ENCODE results near the gene PXT1. TPM values are rescaled to one million over a fixed set of nuclear protein-coding genes. Genes with fewer than 3 reads are reported as not detected.
"Not testable (repeated sequence)": the region's sequence is repeated elsewhere in the genome, so short reads cannot be mapped to it uniquely, and the experiment has no call there.

The PXT1 gene
- under 1 TPM in 2 of 3 donors, not detected in 1; 0.16 to 0.19 TPM for total RNA-seq

DNA sequence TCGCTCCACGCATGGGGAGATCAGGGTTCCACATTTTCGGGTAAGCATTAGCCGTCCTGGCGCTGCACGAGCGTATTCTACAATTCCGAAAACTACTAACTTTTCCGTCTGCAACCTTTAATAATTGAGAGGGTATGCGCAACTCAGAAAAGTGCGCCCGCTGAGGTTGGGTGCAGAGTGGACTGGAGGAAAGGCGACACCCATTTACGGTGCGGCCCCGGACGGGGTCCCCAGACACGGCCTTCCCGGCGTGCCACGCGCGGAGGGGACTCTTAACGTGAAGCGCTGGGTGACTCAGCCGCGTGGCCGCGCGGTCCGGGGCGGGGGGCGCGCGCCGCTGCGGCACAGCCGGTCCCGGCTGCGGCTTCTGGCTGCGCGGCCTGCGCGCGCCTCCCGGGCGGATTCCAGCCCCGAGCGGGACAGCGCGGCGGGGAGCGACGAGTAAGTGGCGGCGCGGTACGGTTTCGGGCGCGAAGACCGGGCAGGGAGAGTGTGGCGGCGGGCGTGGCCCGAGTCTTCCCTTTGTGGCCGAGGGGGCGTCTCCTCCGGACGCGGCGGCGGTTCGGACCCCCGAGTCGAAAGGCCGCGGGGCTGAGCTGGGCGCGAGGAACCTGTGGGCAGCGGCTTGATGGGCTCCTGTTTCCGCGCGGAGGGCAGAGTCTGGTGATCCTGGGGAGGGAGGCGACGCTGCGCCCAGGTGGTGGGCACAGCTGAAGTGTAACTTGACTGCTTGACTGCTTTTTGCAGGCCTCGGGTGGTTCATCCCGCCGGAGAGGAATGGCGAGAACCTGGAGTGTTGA is at the start of gene PXT1, which contains the start of gene KCTD20:
PXT1 (minus strand) TSS at position 184 of the 800 bp plus-strand sequence. CDS start 16,772 bp downstream, outside the sequence.
KCTD20 (plus strand) TSS at position 330 of the 800 bp plus-strand sequence. CDS start 27,098 bp downstream, outside the sequence.
- Mint-ChIP-seq H3K36me3 (ENCODE audit: insufficient read depth) (peaks cover 3% of the 10 kb centered on the region), H3K4me1 (ENCODE audit: low read depth) (peaks cover 43% of the 10 kb centered on the region), H3K9me3 (no peaks in the 10 kb centered on the region), H3K27me3 (ENCODE audit: low read depth) (no peaks in the 10 kb centered on the region), H3K4me3 (peak within 1 kb of the TSS; percentile 97)
- DNase-seq (peak; percentile 81), ATAC-seq (peak; percentile 83 to 85)

DNA sequence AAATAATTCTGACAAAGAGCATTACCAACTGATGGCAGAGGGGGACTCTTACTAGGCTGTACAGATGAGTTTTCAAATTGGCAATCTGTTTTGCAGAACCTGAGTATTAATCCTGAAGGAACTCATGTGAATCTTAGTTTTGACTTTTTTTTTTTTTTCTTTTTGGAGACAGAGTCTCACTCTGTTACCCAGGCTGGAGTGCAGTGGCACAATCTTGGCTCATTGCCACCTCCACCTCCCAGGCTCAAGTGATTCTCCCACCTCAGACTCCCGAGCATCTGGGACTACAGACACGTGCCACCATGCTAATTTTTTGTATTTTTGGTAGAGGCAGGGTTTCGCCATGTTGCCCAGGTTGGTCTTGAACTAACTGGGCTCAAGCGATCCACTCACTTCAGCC is 49.4 kb upstream of the PXT1 start:
- Mint-ChIP-seq H3K36me3 (ENCODE audit: insufficient read depth) (peaks cover 52% of the 10 kb centered on the region), H3K9me3 (no peaks in the 10 kb centered on the region), H3K4me1 (ENCODE audit: low read depth) (peaks cover 25% of the 10 kb centered on the region), H3K27me3 (ENCODE audit: low read depth) (no peaks in the 10 kb centered on the region), H3K4me3 (no peak overlapping the region)
- no peak for ATAC-seq
- no peak for DNase-seq

DNA sequence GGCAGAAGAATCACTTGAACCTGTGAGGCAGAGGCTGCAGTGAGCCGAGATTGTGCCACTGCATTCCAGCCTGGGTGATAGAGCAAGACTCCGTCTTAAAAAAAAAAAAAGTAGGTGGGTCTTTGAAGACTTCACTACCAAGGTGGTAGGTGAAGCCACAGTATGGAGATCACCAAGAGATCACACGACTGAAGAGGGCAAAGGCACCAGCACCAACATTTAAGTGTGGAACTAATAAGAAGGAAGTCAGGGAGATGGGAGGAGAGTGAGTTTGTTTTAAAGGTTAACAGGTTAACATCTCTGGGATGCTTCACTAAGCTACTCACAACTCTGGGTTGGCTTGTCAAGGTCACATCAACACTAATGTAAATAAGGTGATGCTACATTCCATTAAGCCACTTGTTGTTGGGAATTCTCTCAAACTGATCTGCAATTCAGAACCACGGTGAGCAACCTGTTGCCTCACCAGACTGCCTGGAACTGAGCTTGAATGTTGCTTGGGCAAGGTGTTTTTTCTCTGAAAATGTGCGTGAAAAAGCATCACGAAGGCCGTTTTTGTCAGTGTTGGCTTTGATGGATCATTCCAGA is 48.8 kb upstream of the PXT1 start:
- no peaks in the 10 kb centered on the region for H3K27me3 Mint-ChIP-seq (ENCODE audit: low read depth)
- DNase-seq, result no peak
- ATAC-seq, result no peak
- H3K36me3 Mint-ChIP-seq (ENCODE audit: insufficient read depth), result peaks cover 52% of the 10 kb centered on the region
- H3K4me1 Mint-ChIP-seq (ENCODE audit: low read depth), result peaks cover 25% of the 10 kb centered on the region
- no peaks in the 10 kb centered on the region for H3K9me3 Mint-ChIP-seq
- no peak overlapping the region for H3K4me3 Mint-ChIP-seq

- DNase-seq (no peak), ATAC-seq (no peak)
- no peaks in the 10 kb centered on the region for H3K27me3 Mint-ChIP-seq (ENCODE audit: low read depth)
- H3K36me3 Mint-ChIP-seq (ENCODE audit: insufficient read depth), result peaks cover 45% of the 10 kb centered on the region
- H3K4me1 Mint-ChIP-seq (ENCODE audit: low read depth), result peaks cover 15% of the 10 kb centered on the region
- no peaks in the 10 kb centered on the region for H3K9me3 Mint-ChIP-seq
- H3K4me3 Mint-ChIP-seq, result no peak overlapping the region
Observed at GRCh38 chr6:36489426-36489825, 46.8 kb upstream of the PXT1 start.

- H3K4me3 Mint-ChIP-seq, result no peak overlapping the region
- H3K36me3 Mint-ChIP-seq (ENCODE audit: insufficient read depth), result peaks cover 39% of the 10 kb centered on the region
- no peaks in the 10 kb centered on the region for H3K9me3 Mint-ChIP-seq
- H3K4me1 Mint-ChIP-seq (ENCODE audit: low read depth), result peaks cover 5% of the 10 kb centered on the region
- no peak for ATAC-seq
- DNase-seq, result no peak
- H3K27me3 Mint-ChIP-seq (ENCODE audit: low read depth), result no peaks in the 10 kb centered on the region
Observed at GRCh38 chr6:36488221-36488620, 45.6 kb upstream of the PXT1 start.

- Mint-ChIP-seq H3K4me1 (ENCODE audit: low read depth) (peaks cover 4% of the 10 kb centered on the region), H3K9me3 (no peaks in the 10 kb centered on the region), H3K4me3 (no peak overlapping the region), H3K36me3 (ENCODE audit: insufficient read depth) (peaks cover 38% of the 10 kb centered on the region), H3K27me3 (ENCODE audit: low read depth) (no peaks in the 10 kb centered on the region)
- DNase-seq (no peak), ATAC-seq (no peak)
Observed at GRCh38 chr6:36487698-36488097, 45.0 kb upstream of the PXT1 start.

- ATAC-seq (no peak), DNase-seq (no peak)
- H3K36me3 Mint-ChIP-seq (ENCODE audit: insufficient read depth), result peaks cover 42% of the 10 kb centered on the region
- no peaks in the 10 kb centered on the region for H3K9me3 Mint-ChIP-seq
- no peaks in the 10 kb centered on the region for H3K4me1 Mint-ChIP-seq (ENCODE audit: low read depth)
- H3K27me3 Mint-ChIP-seq (ENCODE audit: low read depth), result no peaks in the 10 kb centered on the region
- no peak overlapping the region for H3K4me3 Mint-ChIP-seq
Observed at GRCh38 chr6:36484736-36485135, 42.1 kb upstream of the PXT1 start.

DNA sequence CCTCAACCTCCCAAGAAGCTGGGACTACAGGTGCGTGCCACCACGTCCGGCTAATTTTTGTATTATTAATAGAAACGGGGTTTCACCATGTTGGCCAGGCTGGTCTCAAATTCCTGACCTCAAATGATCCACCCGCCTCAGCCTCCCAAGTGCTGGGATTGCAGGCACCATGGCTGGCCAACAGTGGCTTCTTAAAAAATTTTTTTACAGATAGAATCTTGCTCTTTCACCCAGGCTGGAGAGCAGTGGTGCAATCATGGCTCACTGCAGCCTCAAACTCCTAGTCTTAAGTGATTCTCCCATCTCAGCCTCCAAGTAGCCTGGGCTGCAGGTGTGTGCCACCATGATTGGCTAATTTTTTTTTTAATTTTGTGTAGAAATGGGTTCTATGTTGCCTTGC is 40.7 kb upstream of the PXT1 start:
- H3K9me3 Mint-ChIP-seq; H3K4me1 Mint-ChIP-seq (ENCODE audit: low read depth); ATAC-seq; DNase-seq; H3K27me3 Mint-ChIP-seq (ENCODE audit: low read depth); H3K4me3 Mint-ChIP-seq: not testable (repeated sequence)
- peaks cover 42% of the 10 kb centered on the region for H3K36me3 Mint-ChIP-seq (ENCODE audit: insufficient read depth)

DNA sequence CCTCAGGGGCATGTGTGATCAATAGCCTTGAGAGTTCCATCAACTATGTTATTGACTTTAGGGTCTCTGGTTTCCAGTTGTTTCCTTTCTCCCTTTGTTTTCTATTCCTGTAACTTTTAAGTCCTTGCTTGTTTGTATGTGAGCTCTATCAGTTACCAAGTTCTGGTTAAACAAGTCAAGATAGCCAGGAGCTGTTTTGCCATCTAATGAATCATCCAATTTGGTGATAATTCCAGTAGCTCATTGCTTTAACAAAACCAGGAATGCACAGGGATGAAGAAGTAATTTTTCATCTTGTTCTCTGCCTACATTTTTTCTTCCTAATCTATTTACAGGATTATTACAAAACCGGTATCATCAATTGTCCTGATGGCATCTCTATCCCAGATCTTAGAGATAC is 36.6 kb upstream of the PXT1 start:
- Mint-ChIP-seq H3K4me3 (no peak overlapping the region), H3K4me1 (ENCODE audit: low read depth) (peaks cover 7% of the 10 kb centered on the region), H3K9me3 (no peaks in the 10 kb centered on the region), H3K27me3 (ENCODE audit: low read depth) (no peaks in the 10 kb centered on the region), H3K36me3 (ENCODE audit: insufficient read depth) (peaks cover 34% of the 10 kb centered on the region)
- ATAC-seq, result no peak
- DNase-seq, result no peak

DNA sequence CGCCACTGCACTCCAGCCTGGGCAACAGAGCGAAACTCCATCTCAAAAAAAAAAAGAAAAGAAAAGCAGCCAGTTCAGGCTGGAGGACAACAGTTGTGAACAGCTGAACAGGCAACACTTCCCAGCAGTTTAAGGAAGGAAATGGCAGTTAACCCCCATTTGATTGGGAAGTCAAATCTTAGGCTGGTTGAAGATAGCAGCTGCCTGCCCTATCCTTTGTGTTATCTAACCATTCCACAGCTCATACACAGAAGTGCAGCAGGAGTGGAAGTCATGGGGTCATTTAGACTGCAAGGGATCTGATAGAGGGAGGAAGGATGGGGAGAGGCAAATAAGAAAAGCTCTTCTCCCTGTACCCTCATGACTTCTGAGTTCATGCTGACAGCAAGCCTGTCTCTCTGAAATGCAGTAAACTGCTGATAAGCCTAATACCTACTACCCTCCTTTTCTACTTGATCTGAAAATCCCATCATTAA is 35.4 kb upstream of the PXT1 start:
- no peak for DNase-seq
- no peak overlapping the region for H3K4me3 Mint-ChIP-seq
- H3K4me1 Mint-ChIP-seq (ENCODE audit: low read depth), result peaks cover 7% of the 10 kb centered on the region
- H3K36me3 Mint-ChIP-seq (ENCODE audit: insufficient read depth), result peaks cover 33% of the 10 kb centered on the region
- no peak for ATAC-seq
- no peaks in the 10 kb centered on the region for H3K27me3 Mint-ChIP-seq (ENCODE audit: low read depth)
- no peaks in the 10 kb centered on the region for H3K9me3 Mint-ChIP-seq

GRCh38 chr6:36469946-36470345 is 27.3 kb upstream of the PXT1 start:
- no peak overlapping the region for H3K4me3 Mint-ChIP-seq
- no peaks in the 10 kb centered on the region for H3K9me3 Mint-ChIP-seq
- DNase-seq (no peak), ATAC-seq (no peak)
- H3K27me3 Mint-ChIP-seq (ENCODE audit: low read depth), result no peaks in the 10 kb centered on the region
- H3K4me1 Mint-ChIP-seq (ENCODE audit: low read depth), result peaks cover 4% of the 10 kb centered on the region
- H3K36me3 Mint-ChIP-seq (ENCODE audit: insufficient read depth), result peaks cover 20% of the 10 kb centered on the region

GRCh38 chr6:36469148-36469661 is 26.6 kb upstream of the PXT1 start:
- no peak for DNase-seq
- H3K4me3 Mint-ChIP-seq, result no peak overlapping the region
- no peaks in the 10 kb centered on the region for H3K9me3 Mint-ChIP-seq
- no peaks in the 10 kb centered on the region for H3K27me3 Mint-ChIP-seq (ENCODE audit: low read depth)
- no peak for ATAC-seq
- H3K36me3 Mint-ChIP-seq (ENCODE audit: insufficient read depth), result peaks cover 19% of the 10 kb centered on the region
- H3K4me1 Mint-ChIP-seq (ENCODE audit: low read depth), result peaks cover 9% of the 10 kb centered on the region

- no peaks in the 10 kb centered on the region for H3K27me3 Mint-ChIP-seq (ENCODE audit: low read depth)
Observed at GRCh38 chr6:36467625-36468024, 25.0 kb upstream of the PXT1 start.

DNA sequence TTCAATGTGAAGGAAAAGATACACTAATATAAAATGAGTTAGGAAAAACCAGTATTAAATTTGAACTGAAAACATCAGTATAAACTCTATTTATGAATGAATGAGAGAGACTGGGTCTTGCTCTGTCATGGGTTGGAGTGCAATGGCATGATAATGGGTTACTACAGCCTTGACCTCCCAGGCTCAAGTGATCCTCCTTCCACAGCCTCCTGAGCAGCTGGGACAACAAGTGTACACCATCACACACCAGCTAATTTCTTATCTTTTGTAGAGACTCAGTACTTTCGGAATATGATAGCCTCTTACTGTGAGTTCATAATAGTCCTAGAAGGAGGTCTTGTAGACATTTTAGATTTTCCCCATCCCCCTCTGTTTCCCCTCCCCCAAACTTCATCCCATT is 21.6 kb upstream of the PXT1 start:
- DNase-seq, result no peak
- ATAC-seq, result no peak
- Mint-ChIP-seq H3K4me1 (ENCODE audit: low read depth) (peaks cover 32% of the 10 kb centered on the region), H3K36me3 (ENCODE audit: insufficient read depth) (peaks cover 20% of the 10 kb centered on the region), H3K27me3 (ENCODE audit: low read depth) (no peaks in the 10 kb centered on the region), H3K4me3 (no peak overlapping the region), H3K9me3 (no peaks in the 10 kb centered on the region)

More at GRCh38 chr6:36467625-36468024, 25.0 kb upstream of the PXT1 start:
- H3K4me1 Mint-ChIP-seq (ENCODE audit: low read depth), result peaks cover 17% of the 10 kb centered on the region
- ATAC-seq (no peak), DNase-seq (no peak)
- peaks cover 22% of the 10 kb centered on the region for H3K36me3 Mint-ChIP-seq (ENCODE audit: insufficient read depth)
- H3K4me3 Mint-ChIP-seq, result no peak overlapping the region
- H3K9me3 Mint-ChIP-seq, result no peaks in the 10 kb centered on the region

GRCh38 chr6:36463676-36464075 is 21.0 kb upstream of the PXT1 start:
- no peak for DNase-seq
- no peaks in the 10 kb centered on the region for H3K9me3 Mint-ChIP-seq
- H3K27me3 Mint-ChIP-seq (ENCODE audit: low read depth), result no peaks in the 10 kb centered on the region
- peaks cover 29% of the 10 kb centered on the region for H3K4me1 Mint-ChIP-seq (ENCODE audit: low read depth)
- no peak overlapping the region for H3K4me3 Mint-ChIP-seq
- ATAC-seq, result no peak
- peaks cover 20% of the 10 kb centered on the region for H3K36me3 Mint-ChIP-seq (ENCODE audit: insufficient read depth)
